AG08396 (cell line): ENCODE measurements around the gene GPS1.
"Not testable (repeated sequence)": the region's sequence is repeated elsewhere in the genome, so short reads cannot be mapped to it uniquely, and the experiment has no call there.

Experiments
- DNase-seq: peaks from one replicate; pipeline ENCODE4 v3.0.0; 2012; ENCODE audit warnings: low spot score, mixed read lengths

The GPS1 gene

DNA sequence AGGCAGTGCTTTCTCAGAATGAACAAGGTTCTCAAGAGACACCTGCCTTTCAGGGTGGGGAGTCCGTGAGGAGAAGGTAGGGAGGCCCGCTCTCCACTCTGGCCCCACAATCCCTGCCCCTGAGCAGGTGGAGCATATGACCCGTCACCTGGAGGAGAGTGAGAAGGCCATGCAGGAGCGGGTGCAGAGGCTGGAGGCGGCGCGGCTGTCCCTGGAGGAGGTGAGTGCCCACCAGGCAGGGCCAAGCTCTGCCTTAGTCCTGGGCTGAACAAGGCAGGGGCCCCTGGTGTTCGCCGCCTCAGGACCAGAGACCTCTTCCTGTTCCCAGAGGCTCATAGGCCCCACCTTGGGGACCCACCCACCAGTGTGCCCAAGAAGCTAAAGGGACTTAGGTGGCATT, 22.7 kb upstream of the GPS1 start:
- no peak for DNase-seq

GRCh38 chr17:82029391-82029790, 22.3 kb upstream of the GPS1 start:
- no peak for DNase-seq

DNA sequence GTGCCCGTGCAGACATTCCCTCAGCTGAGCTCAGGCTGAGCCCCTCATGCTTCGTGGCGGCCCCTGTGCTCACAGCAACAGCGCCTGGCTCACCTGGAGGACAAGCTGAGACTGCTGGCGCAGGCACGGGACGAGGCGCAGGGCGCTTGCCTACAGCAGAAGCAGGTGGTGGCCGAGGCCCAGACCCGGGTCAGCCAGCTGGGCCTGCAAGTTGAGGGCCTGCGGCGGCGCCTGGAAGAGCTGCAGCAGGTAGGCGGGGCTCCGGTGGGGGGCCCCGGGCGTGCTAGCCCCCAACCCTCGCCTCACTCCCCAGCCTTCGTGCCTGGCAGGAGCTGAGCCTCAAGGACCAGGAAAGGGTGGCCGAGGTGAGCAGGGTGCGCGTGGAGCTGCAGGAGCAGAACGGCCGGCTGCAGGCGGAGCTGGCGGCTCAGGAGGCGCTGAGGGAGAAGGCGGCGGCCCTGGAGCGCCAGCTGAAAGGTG, 21.7 kb upstream of the GPS1 start:
- DNase-seq = no peak

DNA sequence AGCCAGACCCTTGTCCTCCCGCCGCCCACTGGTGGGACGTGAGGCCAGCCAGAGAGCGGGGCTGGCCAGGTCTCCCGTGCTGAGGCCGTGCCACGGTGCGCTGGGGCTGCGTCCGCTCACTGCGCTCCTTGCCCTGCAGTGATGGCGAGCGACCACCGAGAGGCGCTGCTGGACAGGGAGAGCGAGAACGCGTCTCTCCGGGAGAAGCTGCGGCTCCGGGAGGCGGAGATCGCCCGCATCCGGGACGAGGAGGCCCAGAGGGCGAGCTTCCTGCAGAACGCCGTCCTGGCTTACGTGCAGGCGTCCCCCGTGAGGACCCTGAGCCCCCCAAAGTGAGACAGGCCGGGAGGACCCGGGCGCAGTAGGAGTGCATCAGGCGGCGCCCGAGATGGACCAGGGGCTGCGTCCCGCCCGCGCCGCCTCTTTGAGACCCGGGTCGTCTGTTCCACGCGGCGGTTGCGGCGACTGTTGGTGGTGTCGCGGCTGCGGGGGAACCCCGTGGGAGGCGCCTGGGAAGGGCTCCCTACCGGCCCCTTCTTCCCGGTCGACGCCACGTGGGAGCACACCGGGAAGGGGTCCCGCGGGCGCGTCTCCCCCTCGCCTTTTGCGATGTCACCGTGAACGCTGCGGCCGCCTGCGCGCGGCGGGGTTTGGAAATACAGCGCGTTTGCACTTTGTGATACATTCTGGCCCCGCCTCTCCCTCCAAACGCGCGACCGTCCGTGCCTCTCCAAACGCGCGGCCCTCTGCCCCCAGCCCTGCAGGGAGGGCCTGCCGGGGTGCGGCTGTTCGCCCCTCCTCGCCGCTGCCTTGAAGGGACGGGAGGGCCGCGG, 21.0 kb upstream of the GPS1 start:
- peak; percentile 95 for DNase-seq

GRCh38 chr17:82031303-82031884, 20.3 kb upstream of the GPS1 start, which contains the start of gene RAC3:
RAC3 (plus strand) TSS chr17:82031678; CDS start chr17:82031762, 84 bp downstream.
- peak; percentile 79 for DNase-seq

- no peak for DNase-seq
Observed at GRCh38 chr17:82031885-82032627, 19.6 kb upstream of the GPS1 start.

DNA sequence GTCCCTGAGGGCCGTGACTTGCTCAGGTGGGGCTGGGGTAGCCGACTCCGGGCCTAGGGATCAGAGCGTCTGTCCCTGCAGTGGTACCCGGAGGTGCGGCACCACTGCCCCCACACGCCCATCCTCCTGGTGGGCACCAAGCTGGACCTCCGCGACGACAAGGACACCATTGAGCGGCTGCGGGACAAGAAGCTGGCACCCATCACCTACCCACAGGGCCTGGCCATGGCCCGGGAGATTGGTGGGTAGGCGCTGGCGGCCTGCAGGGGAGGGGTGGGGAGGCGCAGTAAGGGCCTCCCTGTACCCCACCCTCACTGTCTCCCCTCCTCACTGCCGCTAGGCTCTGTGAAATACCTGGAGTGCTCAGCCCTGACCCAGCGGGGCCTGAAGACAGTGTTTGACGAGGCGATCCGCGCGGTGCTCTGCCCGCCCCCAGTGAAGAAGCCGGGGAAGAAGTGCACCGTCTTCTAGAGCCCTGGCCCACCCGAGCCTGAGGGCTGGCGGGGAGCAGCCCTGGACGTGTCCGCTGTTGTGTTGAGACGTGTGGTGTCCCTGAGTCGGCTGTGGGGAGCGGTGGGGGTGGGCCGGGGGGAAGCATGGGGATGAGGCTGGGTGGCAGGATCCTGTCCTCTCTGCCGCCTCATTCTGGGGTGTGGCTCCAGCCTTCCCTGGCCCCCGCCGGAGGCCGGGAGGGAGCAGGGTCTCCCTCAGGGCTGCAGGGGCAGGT, 18.2 kb upstream of the GPS1 start:
- DNase-seq = no peak

GRCh38 chr17:82034371-82035011, 17.2 kb upstream of the GPS1 start:
- DNase-seq = no peak

- no peak for DNase-seq
Observed at GRCh38 chr17:82035488-82035887, 16.2 kb upstream of the GPS1 start.

GRCh38 chr17:82035956-82036633, 15.6 kb upstream of the GPS1 start:
- DNase-seq = no peak

GRCh38 chr17:82036634-82037091, 15.0 kb upstream of the GPS1 start:
- DNase-seq = no peak

DNA sequence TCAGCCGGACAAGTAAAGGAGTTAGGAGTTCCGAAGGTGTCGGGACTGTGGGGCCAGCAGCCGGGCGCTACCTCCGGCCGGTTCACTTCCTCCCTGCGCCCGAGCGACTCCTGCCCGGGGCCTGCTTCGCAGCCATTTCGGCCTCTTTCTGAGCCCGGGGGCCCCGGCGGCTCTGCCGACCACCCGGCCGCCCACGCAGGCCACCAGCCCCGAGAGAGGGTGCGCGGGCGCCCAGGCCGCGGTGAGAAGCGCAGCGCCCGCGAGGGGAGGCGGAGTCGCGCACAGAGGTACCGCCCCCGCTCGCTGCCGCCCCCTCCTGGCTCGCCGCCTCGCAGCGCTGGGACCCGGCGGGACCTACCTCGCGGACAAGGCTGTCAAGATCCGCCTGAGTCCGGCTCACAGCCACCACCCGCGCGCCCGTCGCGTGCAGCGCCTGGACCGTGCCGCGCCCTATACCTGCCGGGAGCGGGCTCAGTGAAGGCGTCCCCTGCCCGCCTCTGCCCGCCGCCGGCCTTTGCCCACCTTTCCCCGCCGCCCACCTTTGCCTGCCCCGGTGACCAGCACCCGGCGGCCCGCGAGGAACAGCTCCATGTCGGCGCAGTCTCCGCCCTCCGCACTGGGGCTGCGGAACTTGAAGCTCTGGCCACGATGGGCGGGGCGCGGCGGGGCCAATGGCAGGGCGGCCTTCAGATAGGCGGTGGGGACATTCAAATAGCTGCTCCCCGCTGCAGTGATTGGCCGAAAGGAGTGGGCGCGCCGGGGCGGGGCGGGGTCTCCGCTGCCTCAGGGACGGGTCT, 14.4 kb upstream of the GPS1 start, which contains the start of gene DCXR:
TSS of gene DCXR (minus strand) at position 606 of the 797 bp plus-strand sequence. CDS start at position 591, 15 bp downstream.
- DNase-seq = peak; percentile 98

DNA sequence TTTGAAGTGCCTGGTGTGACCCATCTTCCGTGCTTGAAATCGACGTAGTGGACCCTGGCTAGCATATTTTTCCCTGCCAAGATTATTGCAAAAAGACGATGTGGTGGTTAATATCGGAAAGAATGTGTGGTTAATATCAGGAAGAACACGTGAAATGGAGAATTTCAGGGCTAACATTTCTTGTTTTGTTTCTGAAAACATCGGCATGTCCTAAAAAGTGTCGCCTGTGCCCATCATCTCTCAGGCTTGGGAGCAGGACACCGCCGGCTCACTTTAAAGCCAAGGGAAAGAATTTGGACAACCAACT, 13.9 kb upstream of the GPS1 start:
- DNase-seq = no peak

- DNase-seq = not testable (repeated sequence)
Observed at GRCh38 chr17:82038796-82039409, 12.8 kb upstream of the GPS1 start.

DNA sequence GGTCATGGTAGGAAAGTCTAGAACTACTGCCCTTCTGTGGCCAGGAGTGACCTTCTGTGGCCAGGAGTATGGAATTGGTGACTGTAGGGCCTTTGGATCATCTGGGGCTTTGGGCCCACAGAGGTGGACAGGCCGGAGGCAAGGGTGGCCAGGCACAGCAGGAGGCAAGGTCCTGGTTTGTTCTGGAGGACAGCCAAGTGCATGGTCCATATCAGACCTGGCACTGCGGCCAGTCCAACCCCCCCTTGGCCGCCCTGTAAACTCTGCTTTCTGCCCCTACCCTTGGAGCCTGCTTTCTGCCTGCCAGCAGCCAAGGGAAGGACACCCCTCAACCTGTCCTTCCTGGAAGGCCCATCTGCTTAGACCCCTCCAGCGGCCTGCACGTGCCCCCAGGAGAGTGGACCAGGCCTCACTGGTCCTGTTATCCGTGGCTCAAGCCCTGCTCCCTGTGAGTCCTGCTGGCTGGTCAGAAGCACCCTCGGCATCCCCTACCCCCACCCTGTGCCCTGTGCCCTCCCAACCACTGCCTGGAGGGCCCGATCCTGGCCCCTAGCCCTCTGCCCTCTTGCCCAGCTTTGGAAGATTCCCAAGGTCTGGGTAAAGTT, 11.9 kb upstream of the GPS1 start:
- no peak for DNase-seq

- no peak for DNase-seq
Observed at GRCh38 chr17:82041144-82041814, 10.4 kb upstream of the GPS1 start.

DNA sequence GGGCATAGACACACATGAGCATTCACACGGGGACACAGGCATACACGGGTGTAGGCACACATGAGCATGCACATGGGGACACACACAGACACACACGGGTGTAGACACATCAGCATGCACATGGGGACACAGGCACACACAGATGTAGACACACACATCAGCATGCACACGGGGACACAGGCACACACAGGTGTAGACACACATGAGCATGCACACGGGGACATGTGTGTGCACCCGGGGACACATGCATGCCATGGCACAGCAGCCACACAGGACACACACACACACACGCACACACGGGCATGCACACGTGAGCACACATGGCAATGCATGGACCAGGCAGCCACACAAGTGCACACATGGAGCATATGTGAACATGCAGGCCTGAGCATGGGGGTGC, 9.0 kb upstream of the GPS1 start:
- no peak for DNase-seq

DNA sequence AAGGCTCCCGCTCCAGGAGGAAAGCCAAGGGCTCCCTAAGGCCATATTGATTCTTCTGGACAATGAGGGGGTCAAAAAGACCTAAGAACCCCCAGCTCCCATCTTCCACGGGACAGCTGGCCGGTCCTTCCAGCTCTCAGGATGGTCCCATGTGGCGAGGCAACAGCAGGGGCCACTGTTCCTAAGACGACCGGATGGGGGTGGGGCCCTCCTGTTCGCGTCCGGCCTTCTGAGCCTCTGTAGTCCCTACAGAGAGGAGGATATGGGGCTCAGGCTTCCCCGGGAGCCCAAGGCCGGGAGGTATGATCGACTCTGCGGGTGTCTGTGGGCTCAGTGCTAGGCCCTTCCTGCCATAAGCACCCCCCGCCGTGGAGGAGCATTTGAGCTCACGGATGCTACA, 8.2 kb upstream of the GPS1 start:
- no peak for DNase-seq
